HL-60 (cell line): ENCODE measurements around the gene VPS13C.

Experiments used
- CTCF ChIP-seq: IDR thresholded peaks from one replicate; pipeline ENCODE4 v1.5.1; 2011; ENCODE audit warnings: low read length, control low read depth, inconsistent platforms; ENCODE audit not compliant: insufficient read depth
- POLR2AphosphoS5 ChIP-seq: IDR thresholded peaks from 2 replicates; pipeline ENCODE4 v1.6.1; 2012; ENCODE audit warnings: low read depth
- REST ChIP-seq: IDR thresholded peaks from 2 replicates; pipeline ENCODE4 v1.6.1; 2012; ENCODE audit warnings: low read depth; ENCODE audit not compliant: insufficient replicate concordance

- TF ChIP-seq CTCF (no peak), POLR2AphosphoS5 (no peak), REST (no peak)
Measured at GRCh38 chr15:61974759-61975158, 85.5 kb downstream of the VPS13C start.
